IPS-18c (cell line): ENCODE data around the gene VAV2.

Source experiments
- H3K4me3 ChIP-seq: 2 replicates; pipeline ENCODE4 v1.7.0; 2013; ENCODE audit warnings: low read depth, mild to moderate bottlenecking, low read length, moderate library complexity; ENCODE audit not compliant: insufficient read depth
- H3K9me3 ChIP-seq: one replicate; pipeline ENCODE4 v1.6.1; 2013; ENCODE audit warnings: mild to moderate bottlenecking, low read length, moderate library complexity; ENCODE audit not compliant: control insufficient read depth, insufficient read depth

VAV2 gene

DNA sequence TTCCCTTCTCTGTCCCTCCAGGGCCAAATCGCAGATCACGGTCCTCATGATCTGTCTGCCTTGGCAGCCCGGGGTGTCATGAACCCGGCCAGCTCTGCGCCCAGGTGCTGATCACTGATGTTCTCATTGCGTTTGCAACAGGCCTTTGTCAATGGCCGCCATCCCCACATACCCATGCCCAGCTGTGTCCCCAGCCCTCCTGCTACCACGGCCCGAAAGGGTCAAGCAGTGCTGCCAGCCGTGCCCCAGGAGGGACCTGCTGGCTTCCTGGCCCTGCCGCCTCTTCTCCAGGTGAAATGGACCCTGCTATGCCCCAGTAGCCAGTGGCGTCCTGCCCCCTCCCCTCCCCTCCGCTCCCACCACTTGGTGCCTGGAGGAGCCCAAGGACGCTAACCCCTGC is 12.8 kb upstream of the VAV2 start:
- Histone ChIP-seq H3K4me3 (no peak overlapping the region), H3K9me3 (no peaks in the 10 kb centered on the region)

DNA sequence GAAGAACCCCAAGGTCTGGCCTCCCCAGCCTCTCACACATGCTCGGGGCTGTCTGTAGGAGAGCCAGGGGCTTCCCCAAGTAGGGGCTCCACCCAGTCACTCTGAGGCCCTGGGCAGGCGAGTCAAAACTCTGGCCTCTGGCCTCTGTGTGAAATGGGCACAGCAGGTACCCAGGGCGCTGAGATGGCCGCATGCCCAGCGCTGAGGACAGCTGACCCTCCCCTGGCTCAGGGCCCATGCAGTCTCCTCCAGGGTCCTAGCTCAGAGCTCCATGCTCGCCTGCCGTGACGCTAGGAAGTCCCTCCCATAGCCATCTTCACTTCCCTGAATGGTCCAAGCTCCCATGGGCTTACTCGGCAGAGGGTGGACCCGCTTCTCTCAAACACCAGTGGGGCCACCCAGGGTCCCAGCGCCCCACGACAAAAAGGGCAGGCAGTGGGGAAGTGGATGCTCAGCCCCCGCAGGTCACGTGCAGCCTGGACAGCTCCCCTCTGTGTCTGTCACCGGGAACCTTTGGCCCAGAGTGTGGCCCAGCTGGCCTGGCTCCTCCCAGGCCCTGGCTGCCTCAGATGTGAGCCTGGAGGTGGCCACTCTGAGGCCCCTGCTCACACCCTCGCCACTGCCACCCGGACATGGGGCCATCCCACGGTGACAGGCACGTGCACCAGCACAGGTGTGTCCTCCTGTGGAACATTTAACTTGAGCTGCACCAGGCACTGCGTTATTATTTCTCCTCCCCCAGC is 12.2 kb upstream of the VAV2 start:
- H3K9me3 ChIP-seq = no peaks in the 10 kb centered on the region
- H3K4me3 ChIP-seq = no peak overlapping the region

- no peaks in the 10 kb centered on the region for H3K9me3 ChIP-seq
- H3K4me3 ChIP-seq = no peak overlapping the region
Measured at GRCh38 chr9:134003237-134003636, 11.1 kb upstream of the VAV2 start.

- Histone ChIP-seq H3K4me3 (no peak overlapping the region), H3K9me3 (no peaks in the 10 kb centered on the region)
Measured at GRCh38 chr9:134002796-134003195, 10.7 kb upstream of the VAV2 start.

- Histone ChIP-seq H3K9me3 (no peaks in the 10 kb centered on the region), H3K4me3 (no peak overlapping the region)
Measured at GRCh38 chr9:133999851-134000265, 7.7 kb upstream of the VAV2 start.

GRCh38 chr9:133998915-133999595 is 6.9 kb upstream of the VAV2 start:
- Histone ChIP-seq H3K4me3 (no peak overlapping the region), H3K9me3 (no peaks in the 10 kb centered on the region)

DNA sequence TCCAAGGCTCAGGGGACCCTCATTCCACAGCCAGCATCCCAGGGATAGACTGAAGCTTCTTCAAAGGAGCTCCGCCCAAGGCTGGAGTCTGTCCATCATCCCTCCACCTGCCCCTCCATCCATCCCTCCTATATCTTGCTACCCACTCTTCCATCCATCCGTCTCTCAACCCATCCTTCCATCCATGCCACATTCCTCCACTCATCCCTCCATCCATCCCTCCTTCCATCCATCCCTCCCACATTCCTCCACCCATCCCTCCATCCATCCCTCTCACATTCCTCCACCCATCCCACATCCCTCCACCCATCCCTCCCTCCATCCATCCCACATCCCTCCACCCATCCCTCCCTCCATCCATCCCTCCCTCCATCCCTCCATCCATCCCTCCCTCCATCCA is 5.5 kb upstream of the VAV2 start:
- H3K4me3 ChIP-seq = no peak overlapping the region
- H3K9me3 ChIP-seq = peaks cover 2% of the 10 kb centered on the region

DNA sequence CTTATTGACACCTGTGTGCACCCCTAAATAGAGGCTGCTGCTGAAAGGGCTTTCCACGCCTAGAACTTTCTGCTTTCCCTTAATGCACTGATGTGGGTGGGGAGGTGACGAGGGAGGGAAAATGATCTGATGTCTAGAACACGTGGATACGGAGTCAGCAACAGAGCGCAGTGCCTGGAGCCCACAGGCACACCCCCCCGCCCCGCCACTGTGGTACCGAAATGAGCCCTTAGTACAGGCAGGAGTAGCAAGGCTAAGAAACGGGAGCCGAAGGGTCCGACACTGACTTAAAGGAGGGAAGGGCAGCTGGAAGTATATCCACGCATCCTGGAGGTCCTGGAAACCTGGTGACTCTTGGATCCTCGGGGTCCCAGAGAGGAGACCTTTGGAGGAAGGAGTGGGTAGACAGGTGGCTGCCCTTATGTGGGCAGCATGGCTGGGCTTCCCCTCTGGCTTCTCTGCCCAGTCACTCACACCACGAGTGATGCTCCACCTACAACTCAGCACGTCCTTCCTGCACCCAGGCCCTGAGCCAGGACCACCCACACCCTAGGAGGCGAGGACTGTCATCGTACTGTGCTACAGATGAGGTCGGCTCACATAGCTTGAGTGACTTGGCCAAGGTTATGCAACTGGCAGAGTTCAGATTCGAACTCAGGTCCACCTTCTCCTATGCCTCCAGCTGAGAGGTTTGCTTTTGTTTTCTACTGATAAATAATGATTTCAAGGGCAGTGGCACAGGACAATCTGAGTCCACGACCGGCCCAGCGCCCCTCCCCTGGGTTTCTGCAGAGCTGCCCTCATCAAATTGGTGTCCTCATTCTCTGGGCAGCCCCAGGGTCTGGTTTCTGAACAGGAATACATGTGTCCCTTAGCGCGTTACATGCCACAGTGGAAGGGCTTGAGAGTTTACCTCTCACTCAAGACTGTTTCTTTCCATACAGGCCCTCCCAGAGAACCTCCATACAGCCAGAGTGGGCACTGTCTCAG is 4.7 kb upstream of the VAV2 start:
- H3K4me3 ChIP-seq = no peak overlapping the region

DNA sequence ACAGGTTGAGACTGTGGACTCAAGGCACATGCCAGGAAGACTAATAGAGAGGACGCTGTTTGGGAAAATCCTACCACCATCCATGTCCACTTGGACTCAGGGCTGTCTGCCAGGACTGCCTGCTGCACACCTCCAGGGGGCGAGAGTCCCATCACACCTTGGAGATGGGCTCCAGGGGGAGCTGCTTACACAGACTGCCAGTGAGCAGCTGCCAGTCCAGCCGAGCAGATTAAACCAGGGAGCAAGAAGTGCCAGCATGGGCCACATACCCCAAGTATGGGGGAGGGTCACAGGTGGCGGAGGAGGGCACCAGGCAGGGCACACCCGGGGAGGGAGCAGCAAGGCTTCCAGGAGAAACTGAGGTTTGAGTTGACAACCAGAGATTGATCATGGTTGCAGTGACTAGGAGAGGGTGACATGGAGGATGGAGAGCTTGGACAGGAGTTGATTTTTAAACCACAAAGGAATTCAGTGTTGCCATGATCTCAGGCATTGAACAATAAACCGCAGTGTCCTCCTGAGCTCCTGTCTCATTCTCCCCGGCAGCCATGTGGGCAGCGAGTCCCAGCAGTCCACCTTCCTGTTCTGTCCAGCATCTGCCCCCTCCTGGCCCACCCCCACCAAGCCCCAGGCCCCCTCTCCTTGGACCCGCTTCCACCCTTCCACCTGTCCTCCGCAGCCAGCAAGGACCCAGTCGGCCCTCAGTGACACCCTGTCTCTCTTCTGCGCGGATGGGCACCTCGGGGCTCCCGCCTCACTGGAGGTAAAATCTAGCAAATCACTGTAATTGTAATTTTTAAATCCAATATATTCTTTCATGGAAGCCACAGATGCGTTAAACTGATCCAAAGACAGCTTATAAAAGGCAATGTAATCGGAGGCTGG is 3.1 kb upstream of the VAV2 start:
- H3K9me3 ChIP-seq = peaks cover 2% of the 10 kb centered on the region
- no peak overlapping the region for H3K4me3 ChIP-seq

More for the DNA sequence above, 4.7 kb upstream of the VAV2 start:
- peaks cover 2% of the 10 kb centered on the region for H3K9me3 ChIP-seq

DNA sequence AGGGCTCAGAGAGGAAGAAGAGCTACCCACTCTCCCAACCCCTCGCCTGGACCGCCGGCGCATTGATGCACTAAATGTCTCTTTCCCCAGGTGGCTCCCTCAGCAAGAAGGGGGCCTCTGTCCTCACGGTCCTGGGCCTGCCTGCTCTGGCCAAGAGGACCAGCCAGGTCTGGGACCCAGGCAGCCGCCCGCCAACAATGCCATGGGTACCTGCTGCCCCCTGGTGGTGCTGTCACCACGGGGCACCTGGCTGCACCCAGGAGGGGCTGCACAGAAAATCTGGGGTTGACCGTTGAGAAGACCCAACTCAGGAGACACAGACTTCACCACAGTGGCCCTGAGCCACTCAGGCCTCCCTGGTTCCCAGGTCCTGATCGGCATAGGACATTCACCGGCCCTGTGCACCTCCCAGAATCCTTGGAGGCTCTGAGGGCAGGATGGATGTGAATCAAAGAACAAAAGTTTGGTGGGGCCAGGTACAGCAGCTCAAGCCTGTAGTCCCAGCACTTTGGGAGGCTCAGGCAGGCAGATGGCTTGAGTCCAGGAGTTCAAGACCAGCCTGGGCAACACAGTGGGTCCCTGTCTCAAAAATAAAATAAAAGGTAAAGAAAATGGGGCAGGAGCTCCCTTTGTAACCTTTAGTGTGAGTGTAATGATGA is 2.4 kb upstream of the VAV2 start:
- Histone ChIP-seq H3K4me3 (no peak overlapping the region), H3K9me3 (peaks cover 2% of the 10 kb centered on the region)

- peak overlapping the region; percentile 87 for H3K4me3 ChIP-seq
Measured at GRCh38 chr9:133993635-133994253, 1.6 kb upstream of the VAV2 start.

GRCh38 chr9:133992780-133993634 is 883 bp upstream of the VAV2 start:
- H3K4me3 ChIP-seq = peak overlapping the region; percentile 87
- peaks cover 2% of the 10 kb centered on the region for H3K9me3 ChIP-seq

More at GRCh38 chr9:133993635-133994253, 1.6 kb upstream of the VAV2 start:
- peaks cover 2% of the 10 kb centered on the region for H3K9me3 ChIP-seq

- H3K9me3 ChIP-seq = peaks cover 2% of the 10 kb centered on the region
- H3K4me3 ChIP-seq = peak overlapping the region; percentile 87
Measured at GRCh38 chr9:133991214-133991921, 756 bp downstream of the VAV2 start.

- Histone ChIP-seq H3K4me3 (peak overlapping the region; percentile 87), H3K9me3 (peaks cover 2% of the 10 kb centered on the region)
Measured at GRCh38 chr9:133990366-133991213, 1.5 kb downstream of the VAV2 start.
